Lung (tissue), 12 donors: ENCODE measurements around the gene CACNA1G. TPM values are rescaled to one million over a fixed set of nuclear protein-coding genes. Genes with fewer than 3 reads are reported as not detected.

Experiments
- ATAC-seq: fragments of 200-7000 bp; cut with Tn5 transposase; one replicate; pipeline ENCODE4 v1.9.1; 2020; ENCODE audit warnings: moderate number of reproducible peaks; ENCODE audit not compliant: insufficient read depth, low FRiP score
- DNase-seq, 3 donors: peaks; one replicate each; pipeline ENCODE4 v3.0.0-alpha.2; 2013 to 2017
- H3K27ac ChIP-seq, 2 donors: one replicate each; pipeline ENCODE4 v1.5.1; 2013; ENCODE audit warnings: mild to moderate bottlenecking in 2 of 2, moderate library complexity in 2 of 2, control low read depth in 1 of 2, inconsistent platforms in 1 of 2, low read depth in 1 of 2, low read length in 1 of 2
- H3K27me3 ChIP-seq, 3 donors: one replicate each; pipeline ENCODE4 v1.5.1; 2013; ENCODE audit warnings: low read length in 2 of 3; ENCODE audit not compliant: control insufficient read depth in 3 of 3, insufficient read depth in 3 of 3
- H3K36me3 ChIP-seq, 4 donors: one replicate each; pipeline ENCODE4 v1.5.1; 2013; ENCODE audit warnings: low read length in 4 of 4, mild to moderate bottlenecking in 1 of 4, moderate library complexity in 1 of 4; ENCODE audit not compliant: control insufficient read depth in 4 of 4, insufficient read depth in 4 of 4
- H3K4me1 ChIP-seq, 5 donors: one replicate each; pipeline ENCODE4 v1.5.1; 2013; ENCODE audit warnings: low read length in 5 of 5, mild to moderate bottlenecking in 2 of 5, moderate library complexity in 1 of 5; ENCODE audit not compliant: control insufficient read depth in 5 of 5, insufficient read depth in 5 of 5
- H3K4me3 ChIP-seq: one replicate; pipeline ENCODE4 v1.5.1; 2013; ENCODE audit warnings: mild to moderate bottlenecking, control low read depth, moderate library complexity
- H3K9ac ChIP-seq, 2 donors: one replicate each; pipeline ENCODE4 v1.5.1; 2013; ENCODE audit warnings: low read length in 2 of 2, control low read depth in 1 of 2; ENCODE audit not compliant: insufficient read depth in 1 of 2
- H3K9me3 ChIP-seq, 4 donors: one replicate each; pipeline ENCODE4 v1.5.1; 2013; ENCODE audit warnings: low read length in 3 of 4, mild to moderate bottlenecking in 1 of 4, moderate library complexity in 1 of 4; ENCODE audit not compliant: control insufficient read depth in 4 of 4, insufficient read depth in 3 of 4
- CTCF ChIP-seq: IDR thresholded peaks from 2 replicates; pipeline ENCODE4 v1.5.1; 2012; ENCODE audit warnings: mild to moderate bottlenecking; ENCODE audit errors: control extremely low read depth, extremely low read depth
- WGBS, 2 donors: extraction: QIAGEN DNeasy Blood & Tissue Kit; methylation state at CpG; one replicate each; pipeline ENCODE4 v1.1.7; 2013; 5-methylcytosine and 5-hydroxymethylcytosine counted together
- polyA plus RNA-seq, 2 donors: library from polyadenylated mRNA; stranded (reverse); fragments of 200-250 nt; gene quantifications; one replicate each; pipeline ENCODE4 v1.2.1, GENCODE V29; 2013
- total RNA-seq, 2 donors: library from RNA; depleted of rRNA in 1 of 2; stranded (reverse); fragments of >200 nt in 1 of 2; gene quantifications; one replicate each; pipeline ENCODE4 v1.2.1, GENCODE V29; 2014 to 2021
- donor health status: control.
- donor health status: control.
- donor health status: Bipolar disorder and iron deficiency.
- donor health status: healthy.
- donor health status: DM: yes; HTN: yes; CAD: no.

The CACNA1G gene
- total and polyA plus RNA-seq, 4 donors: 0.14 to 3.6 (median 0.24) TPM

GRCh38 chr17:50647187-50647586 is 86.7 kb downstream of the CACNA1G start:
- no peak for ATAC-seq
- Histone ChIP-seq H3K27me3 (no peaks in the 10 kb centered on the region), H3K4me3 (no peak overlapping the region), H3K27ac (no peak overlapping the region), H3K4me1 (peaks cover 0 to 7% (median 3%) of the 10 kb centered on the region in 5 donors), H3K36me3 (no peaks in the 10 kb centered on the region), H3K9ac (no peak overlapping the region), H3K9me3 (no peaks in the 10 kb centered on the region)
- TF ChIP-seq CTCF: no peak
- DNase-seq: no peak
- WGBS, 2 donors: 77 to 93% methylated on average over 2 of the region's 2 CpGs

GRCh38 chr17:50649042-50649908 is 88.8 kb downstream of the CACNA1G start:
- ATAC-seq (no peak), DNase-seq (no peak)
- TF ChIP-seq CTCF: no peak
- no peak overlapping the region for H3K4me3 ChIP-seq
- H3K27me3 ChIP-seq: no peaks in the 10 kb centered on the region
- H3K9ac ChIP-seq: no peak overlapping the region
- WGBS, 2 donors: 81 to 90% methylated on average over 7 of the region's 7 CpGs
- H3K36me3 ChIP-seq: no peaks in the 10 kb centered on the region
- no peak overlapping the region for H3K27ac ChIP-seq
- no peaks in the 10 kb centered on the region for H3K4me1 ChIP-seq
- H3K9me3 ChIP-seq: peaks cover 0 to 4% (median 0%) of the 10 kb centered on the region in 4 donors

- Histone ChIP-seq H3K9ac (no peak overlapping the region), H3K9me3 (peaks cover 0 to 4% (median 0%) of the 10 kb centered on the region in 4 donors), H3K27ac (no peak overlapping the region), H3K4me3 (no peak overlapping the region), H3K4me1 (no peaks in the 10 kb centered on the region), H3K27me3 (no peaks in the 10 kb centered on the region), H3K36me3 (no peaks in the 10 kb centered on the region)
- TF ChIP-seq CTCF: no peak
- no peak for DNase-seq
- 95 to 96% methylated on average over 2 of the region's 2 CpGs for WGBS, 2 donors
- no peak for ATAC-seq
These were observed 91.1 kb downstream of the CACNA1G start for GRCh38 chr17:50651661-50652060.

GRCh38 chr17:50653738-50654137 is 93.2 kb downstream of the CACNA1G start:
- ATAC-seq (no peak), DNase-seq (no peak)
- Histone ChIP-seq H3K9ac (no peak overlapping the region), H3K27me3 (no peaks in the 10 kb centered on the region), H3K4me3 (no peak overlapping the region), H3K27ac (no peak overlapping the region), H3K9me3 (peaks cover 0 to 4% (median 0%) of the 10 kb centered on the region in 4 donors), H3K36me3 (no peaks in the 10 kb centered on the region), H3K4me1 (peaks cover 0 to 12% (median 6%) of the 10 kb centered on the region in 5 donors)
- 71 to 82% methylated on average over 3 of the region's 3 CpGs for WGBS, 2 donors
- TF ChIP-seq CTCF: no peak
